Brain microvascular endothelial cell (primary cell): ENCODE measurements around the gene LRRIQ1.
A peak's percentile ranks its signal among the peaks of the same experiment; 100 is the strongest.

Experiments
- DNase-seq: peaks from one replicate; pipeline ENCODE4 v3.0.0-alpha.2; 2020
- H3K27ac ChIP-seq: fragments of 250-450 bp; sonication (Bioruptor Pico); 2 replicates; pipeline ENCODE4 v1.5.1; 2020; ENCODE audit warnings: mild to moderate bottlenecking, moderate library complexity
- H3K27me3 ChIP-seq: fragments of 250-450 bp; sonication (Bioruptor Pico); replicated peaks from 2 replicates; pipeline ENCODE4 v1.5.1; 2020; ENCODE audit warnings: mild to moderate bottlenecking
- H3K36me3 ChIP-seq: fragments of 250-450 bp; sonication (Bioruptor Pico); replicated peaks from 2 replicates; pipeline ENCODE4 v1.5.1; 2020; ENCODE audit warnings: mild to moderate bottlenecking
- H3K4me3 ChIP-seq: 2 replicates; pipeline ENCODE4 v1.5.1; 2011; ENCODE audit warnings: low read depth, mild to moderate bottlenecking, control low read depth, low read length, moderate library complexity
- CTCF ChIP-seq: IDR thresholded peaks from 2 replicates; pipeline ENCODE4 v1.5.1; 2011; ENCODE audit warnings: low read depth, mild to moderate bottlenecking, moderate library complexity, low read length, control low read depth, inconsistent platforms; ENCODE audit errors: missing control alignments
- in situ Hi-C: cut with HindIII; loops from 2 replicates; pipeline ENCODE4 v1.10.0; 2017; ENCODE audit warnings: low sequenced_read_pairs, low pct_ligation_motif_present

The LRRIQ1 gene

DNA sequence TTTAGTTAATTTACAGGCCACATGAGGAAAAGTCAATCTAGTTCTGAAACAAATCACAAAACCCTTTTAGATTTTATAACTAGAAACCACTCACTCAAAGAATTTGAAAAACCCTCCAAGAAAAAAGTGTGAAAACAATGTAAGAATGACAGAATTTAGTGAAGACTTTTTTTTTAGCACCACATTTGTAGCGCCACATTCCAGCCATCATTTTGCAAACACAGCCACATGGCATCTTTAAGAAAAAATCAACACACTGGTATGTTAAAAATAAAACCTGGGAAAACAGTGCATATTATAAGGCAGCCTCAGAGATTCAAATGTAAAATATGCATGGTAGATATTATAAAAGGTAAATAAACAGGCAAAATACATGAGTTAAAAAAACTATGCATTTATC is 221.5 kb downstream of the LRRIQ1 start:
- Histone ChIP-seq H3K27me3 (no peaks in the 10 kb centered on the region), H3K4me3 (no peak overlapping the region), H3K27ac (no peak overlapping the region), H3K36me3 (no peaks in the 10 kb centered on the region)
- in situ Hi-C loops, result no loop called here
- TF ChIP-seq CTCF, result no peak
- DNase-seq, result no peak

DNA sequence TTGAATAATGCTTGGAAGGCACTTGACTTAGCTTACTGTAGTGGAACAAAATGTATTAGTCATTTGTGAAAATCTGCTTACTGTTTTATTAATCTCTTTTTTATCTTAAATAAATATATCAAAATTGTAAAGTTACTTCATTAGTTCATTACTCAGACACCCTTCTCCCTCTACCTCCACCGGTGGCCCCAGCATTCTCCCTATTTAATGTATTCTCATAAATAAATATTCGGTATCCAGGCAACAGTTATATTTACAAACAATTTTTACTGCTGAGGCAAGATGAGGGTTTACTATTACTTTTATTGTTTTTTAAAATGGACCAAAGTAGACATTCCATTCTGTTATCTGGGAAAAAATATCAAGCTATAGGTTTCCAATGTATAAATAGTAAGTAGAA is 224.3 kb downstream of the LRRIQ1 start:
- Histone ChIP-seq H3K4me3 (no peak overlapping the region), H3K36me3 (no peaks in the 10 kb centered on the region), H3K27me3 (no peaks in the 10 kb centered on the region), H3K27ac (no peak overlapping the region)
- in situ Hi-C loops, result no loop called here
- no peak for DNase-seq
- no peak for TF ChIP-seq CTCF

DNA sequence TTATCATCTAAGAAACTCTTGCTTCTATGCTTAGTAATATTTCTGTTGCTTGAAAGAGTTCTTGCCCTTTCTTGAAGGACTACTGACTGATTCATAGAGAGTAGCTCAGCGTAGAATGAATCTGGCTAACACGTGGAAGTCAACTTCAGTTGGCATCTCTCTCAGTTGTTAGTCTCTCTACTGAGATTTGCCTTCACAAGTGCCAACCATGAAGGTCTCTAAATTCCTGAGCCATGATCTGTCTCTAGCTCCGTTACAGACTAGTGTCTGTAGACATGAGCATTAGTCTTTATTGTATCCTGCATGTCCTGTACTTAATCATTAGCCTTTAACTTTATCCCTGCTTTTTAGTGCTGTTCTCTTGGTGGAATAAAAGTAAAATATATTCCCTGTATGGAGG is 224.7 kb downstream of the LRRIQ1 start:
- DNase-seq, result no peak
- Histone ChIP-seq H3K36me3 (no peaks in the 10 kb centered on the region), H3K27ac (no peak overlapping the region), H3K4me3 (no peak overlapping the region), H3K27me3 (no peaks in the 10 kb centered on the region)
- in situ Hi-C loops, result no loop called here
- no peak for TF ChIP-seq CTCF

GRCh38 chr12:85266356-85266755 is 230.2 kb downstream of the LRRIQ1 start:
- no peak overlapping the region for H3K4me3 ChIP-seq
- no peaks in the 10 kb centered on the region for H3K27me3 ChIP-seq
- no peak for TF ChIP-seq CTCF
- no peak overlapping the region for H3K27ac ChIP-seq
- no peaks in the 10 kb centered on the region for H3K36me3 ChIP-seq
- in situ Hi-C loops, result no loop called here
- DNase-seq, result no peak

- in situ Hi-C loops, result no loop called here
- Histone ChIP-seq H3K27me3 (no peaks in the 10 kb centered on the region), H3K27ac (no peak overlapping the region), H3K36me3 (no peaks in the 10 kb centered on the region), H3K4me3 (peak overlapping the region; percentile 36)
- no peak for DNase-seq
- TF ChIP-seq CTCF, result no peak
These were observed 237.5 kb downstream of the LRRIQ1 start for GRCh38 chr12:85273381-85274314.

GRCh38 chr12:85274315-85274651 is 238.1 kb downstream of the LRRIQ1 start:
- Histone ChIP-seq H3K27ac (no peak overlapping the region), H3K27me3 (no peaks in the 10 kb centered on the region), H3K36me3 (no peaks in the 10 kb centered on the region), H3K4me3 (no peak overlapping the region)
- in situ Hi-C loops, result no loop called here
- TF ChIP-seq CTCF, result no peak
- no peak for DNase-seq
